Ishikawa (cell line): Measurements from ENCODE around the gene SMIM38.

Source experiments
- EP300 ChIP-seq: IDR thresholded peaks from 2 replicates; pipeline ENCODE4 v1.6.1; 2012; ENCODE audit warnings: borderline replicate concordance
- TF ChIP-seq, protein P1 (sequence below): IDR thresholded peaks from 2 replicates; pipeline ENCODE4 v1.6.1; 2012; ENCODE audit warnings: low read depth, mild to moderate bottlenecking

DNA sequence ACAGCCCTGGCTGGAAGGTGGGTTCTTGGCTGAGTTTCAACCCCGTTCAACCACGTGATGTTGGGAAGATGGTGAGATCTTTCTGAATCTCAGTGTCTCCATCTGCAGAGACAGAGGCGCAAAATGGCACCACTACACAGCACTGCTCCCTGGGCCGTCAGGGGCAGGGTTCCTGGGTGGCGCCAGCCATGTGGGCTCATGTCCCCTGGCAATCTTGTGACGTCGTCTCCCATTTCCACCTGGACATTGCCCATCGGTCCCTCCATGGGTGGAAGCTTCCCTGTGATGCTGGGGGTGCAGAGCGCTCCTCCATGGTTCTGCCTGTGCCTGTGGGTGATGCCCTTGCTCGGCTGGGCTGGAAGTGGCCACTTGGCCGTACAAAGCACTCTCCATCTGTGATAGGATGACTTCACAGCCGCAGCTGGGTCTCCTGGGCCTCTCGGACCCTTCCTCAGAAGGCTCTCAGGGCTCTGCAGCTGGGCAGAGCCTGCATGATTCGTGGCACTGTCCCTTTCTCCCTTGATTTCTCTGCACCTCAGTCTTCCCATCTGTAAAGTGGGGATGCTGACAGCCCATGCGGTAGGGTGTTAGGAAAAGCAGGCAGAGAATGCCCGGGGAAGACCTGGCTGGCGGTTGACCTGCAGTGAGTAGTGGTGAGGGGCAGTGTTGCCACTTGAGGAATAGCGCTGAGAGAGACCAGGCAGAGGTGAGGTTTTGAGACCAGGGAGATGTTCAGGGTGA is 35.2 kb downstream of the SMIM38 start:
- TF ChIP-seq, protein P1, sequence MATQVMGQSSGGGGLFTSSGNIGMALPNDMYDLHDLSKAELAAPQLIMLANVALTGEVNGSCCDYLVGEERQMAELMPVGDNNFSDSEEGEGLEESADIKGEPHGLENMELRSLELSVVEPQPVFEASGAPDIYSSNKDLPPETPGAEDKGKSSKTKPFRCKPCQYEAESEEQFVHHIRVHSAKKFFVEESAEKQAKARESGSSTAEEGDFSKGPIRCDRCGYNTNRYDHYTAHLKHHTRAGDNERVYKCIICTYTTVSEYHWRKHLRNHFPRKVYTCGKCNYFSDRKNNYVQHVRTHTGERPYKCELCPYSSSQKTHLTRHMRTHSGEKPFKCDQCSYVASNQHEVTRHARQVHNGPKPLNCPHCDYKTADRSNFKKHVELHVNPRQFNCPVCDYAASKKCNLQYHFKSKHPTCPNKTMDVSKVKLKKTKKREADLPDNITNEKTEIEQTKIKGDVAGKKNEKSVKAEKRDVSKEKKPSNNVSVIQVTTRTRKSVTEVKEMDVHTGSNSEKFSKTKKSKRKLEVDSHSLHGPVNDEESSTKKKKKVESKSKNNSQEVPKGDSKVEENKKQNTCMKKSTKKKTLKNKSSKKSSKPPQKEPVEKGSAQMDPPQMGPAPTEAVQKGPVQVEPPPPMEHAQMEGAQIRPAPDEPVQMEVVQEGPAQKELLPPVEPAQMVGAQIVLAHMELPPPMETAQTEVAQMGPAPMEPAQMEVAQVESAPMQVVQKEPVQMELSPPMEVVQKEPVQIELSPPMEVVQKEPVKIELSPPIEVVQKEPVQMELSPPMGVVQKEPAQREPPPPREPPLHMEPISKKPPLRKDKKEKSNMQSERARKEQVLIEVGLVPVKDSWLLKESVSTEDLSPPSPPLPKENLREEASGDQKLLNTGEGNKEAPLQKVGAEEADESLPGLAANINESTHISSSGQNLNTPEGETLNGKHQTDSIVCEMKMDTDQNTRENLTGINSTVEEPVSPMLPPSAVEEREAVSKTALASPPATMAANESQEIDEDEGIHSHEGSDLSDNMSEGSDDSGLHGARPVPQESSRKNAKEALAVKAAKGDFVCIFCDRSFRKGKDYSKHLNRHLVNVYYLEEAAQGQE, result no peak
- no peak for TF ChIP-seq EP300
